Measurements from ENCODE around the gene DRAP1.
"Not testable (repeated sequence)": the region's sequence is repeated elsewhere in the genome, so short reads cannot be mapped to it uniquely, and the experiment has no call there.

The DRAP1 gene

DNA sequence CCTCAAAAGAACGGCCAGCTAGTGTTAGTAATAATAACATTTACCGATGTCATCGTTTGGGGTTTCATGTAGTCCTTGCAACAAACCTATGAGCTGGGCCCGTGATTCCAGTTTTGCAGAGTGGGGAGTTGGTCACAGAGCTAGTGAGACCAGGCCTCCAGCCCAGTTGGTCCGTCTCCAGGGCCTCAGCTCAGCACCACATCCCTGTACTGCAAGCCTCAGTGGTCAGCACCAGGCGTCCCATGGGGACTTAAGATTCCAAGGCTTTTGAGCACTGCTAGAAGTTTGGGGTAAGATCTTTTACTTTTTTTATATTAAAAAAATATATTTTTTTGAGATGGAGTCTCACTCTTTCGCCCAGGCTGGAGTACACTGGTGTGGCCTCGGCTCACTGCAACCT, 25.0 kb downstream of the DRAP1 start:
- H3K4me3 ChIP-seq (ENCODE audit: low read length) = no peak overlapping the region
- TF ChIP-seq CTCF (conservative IDR thresholded peaks at IDR 0.05; ENCODE audit: low read depth, low read length) = no peak
- no peak for DNase-seq (ENCODE audit: low read depth)

DNA sequence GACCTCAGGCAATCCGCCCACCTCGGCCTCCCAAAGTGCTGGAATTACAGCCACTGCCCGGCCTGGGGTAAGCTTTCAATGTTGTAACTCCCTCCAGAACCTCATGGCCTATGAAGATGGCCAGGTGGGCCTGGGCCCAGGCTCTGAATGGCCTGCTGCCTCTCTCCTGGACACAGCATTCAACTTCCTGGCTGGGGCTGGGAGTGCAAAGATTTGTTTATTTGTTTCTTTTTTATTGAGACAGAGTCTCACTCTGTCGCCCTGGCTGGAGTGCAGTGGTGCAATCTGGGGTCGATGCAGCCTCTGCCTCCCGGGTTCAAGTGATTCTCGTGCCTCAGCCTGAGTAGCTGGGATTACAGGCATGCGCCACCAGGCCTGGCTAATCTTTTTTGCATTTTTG, 25.5 kb downstream of the DRAP1 start:
- no peak for TF ChIP-seq CTCF (conservative IDR thresholded peaks at IDR 0.05; ENCODE audit: low read depth, low read length)
- no peak overlapping the region for H3K4me3 ChIP-seq (ENCODE audit: low read length)
- no peak for DNase-seq (ENCODE audit: low read depth)

DNA sequence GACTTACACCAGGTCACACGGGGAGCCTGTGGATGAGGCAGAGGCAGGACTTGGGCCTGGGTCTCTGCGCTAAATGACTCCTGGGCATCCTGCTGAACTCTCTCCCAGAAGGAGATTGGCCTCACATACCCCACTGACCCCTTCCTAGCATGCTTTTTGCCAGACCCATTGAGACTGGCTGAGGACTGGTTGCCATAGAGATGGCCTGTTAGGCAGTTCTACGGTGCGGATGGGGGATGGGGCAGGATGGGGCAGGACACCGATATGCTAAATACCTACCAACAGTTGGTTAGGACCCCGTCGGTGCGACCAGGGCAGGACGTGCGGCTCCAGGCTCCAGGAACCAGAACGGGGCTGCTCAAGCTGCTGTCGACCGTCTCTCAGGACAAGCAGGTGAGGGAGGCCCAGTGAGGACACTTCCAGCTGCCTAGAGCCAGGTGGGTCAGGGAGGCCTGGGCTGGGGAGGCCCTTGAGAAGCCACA, 26.2 kb downstream of the DRAP1 start, which contains the start of gene TSGA10IP:
TSS of gene TSGA10IP (plus strand) at position 51 of the 482 bp plus-strand sequence. CDS start at position 247, 196 bp downstream.
- no peak within 1 kb of the TSS for H3K4me3 ChIP-seq (ENCODE audit: low read length)
- no peak for TF ChIP-seq CTCF (conservative IDR thresholded peaks at IDR 0.05; ENCODE audit: low read depth, low read length)
- no peak for DNase-seq (ENCODE audit: low read depth)

- H3K4me3 ChIP-seq (ENCODE audit: low read length) = no peak overlapping the region
- no peak for DNase-seq (ENCODE audit: low read depth)
- no peak for TF ChIP-seq CTCF (conservative IDR thresholded peaks at IDR 0.05; ENCODE audit: low read depth, low read length)
These were observed 26.8 kb downstream of the DRAP1 start for GRCh38 chr11:65945941-65946558.

GRCh38 chr11:65946655-65947054, 27.4 kb downstream of the DRAP1 start:
- no peak for DNase-seq (ENCODE audit: low read depth)
- no peak overlapping the region for H3K4me3 ChIP-seq (ENCODE audit: low read length)
- TF ChIP-seq CTCF (conservative IDR thresholded peaks at IDR 0.05; ENCODE audit: low read depth, low read length) = no peak

GRCh38 chr11:65947133-65947532, 27.9 kb downstream of the DRAP1 start:
- H3K4me3 ChIP-seq (ENCODE audit: low read length) = no peak overlapping the region
- no peak for DNase-seq (ENCODE audit: low read depth)
- TF ChIP-seq CTCF (conservative IDR thresholded peaks at IDR 0.05; ENCODE audit: low read depth, low read length) = no peak

- no peak for DNase-seq (ENCODE audit: low read depth)
- no peak overlapping the region for H3K4me3 ChIP-seq (ENCODE audit: low read length)
- TF ChIP-seq CTCF (conservative IDR thresholded peaks at IDR 0.05; ENCODE audit: low read depth, low read length) = no peak
These were observed 28.4 kb downstream of the DRAP1 start for GRCh38 chr11:65947603-65948125.

DNA sequence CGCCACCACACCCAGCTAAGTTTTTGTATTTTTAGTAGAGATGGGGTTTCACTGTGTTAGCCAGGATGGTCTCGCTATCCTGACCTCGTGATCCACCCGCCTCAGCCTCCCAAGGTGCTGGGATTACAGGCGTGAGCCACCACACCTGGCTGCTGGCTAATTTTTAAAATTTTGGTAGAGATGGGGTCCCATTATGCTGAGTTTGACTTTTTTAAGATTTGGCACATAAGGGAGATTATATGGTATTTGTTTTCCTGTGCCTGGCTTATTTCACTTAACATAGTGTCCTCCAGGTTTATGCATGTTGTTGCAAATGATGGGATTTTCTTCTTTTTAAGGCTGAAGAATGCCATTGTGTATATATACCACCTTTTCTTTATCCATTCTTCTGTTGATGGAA, 31.5 kb downstream of the DRAP1 start:
- not testable (repeated sequence) for DNase-seq (ENCODE audit: low read depth); H3K4me3 ChIP-seq (ENCODE audit: low read length)

DNA sequence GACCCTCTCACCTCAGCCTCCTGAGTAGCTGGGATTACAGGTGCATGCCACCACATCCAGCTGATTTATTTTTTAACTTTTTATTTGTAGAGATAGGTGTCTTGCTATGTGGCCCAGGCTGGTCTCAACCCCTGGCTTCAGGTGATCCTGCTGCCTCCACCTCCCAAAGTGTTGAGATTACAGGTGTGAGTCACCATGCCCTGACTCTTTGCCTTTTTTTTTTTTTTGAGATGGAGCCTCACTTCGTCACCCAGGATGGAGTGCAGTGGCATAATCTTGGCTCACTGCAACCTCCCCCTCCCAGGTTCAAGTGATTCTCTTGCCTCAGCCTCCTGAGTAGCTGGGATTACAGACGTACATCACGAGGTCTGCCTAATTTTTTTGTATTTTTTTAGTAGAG, 32.4 kb downstream of the DRAP1 start:
- DNase-seq (ENCODE audit: low read depth); H3K4me3 ChIP-seq (ENCODE audit: low read length): not testable (repeated sequence)

All from retinal pigment epithelial cell (primary cell).